ENCODE measurements around the gene CNR2.
"Not testable (repeated sequence)": the region's sequence is repeated elsewhere in the genome, so short reads cannot be mapped to it uniquely, and the experiment has no call there.

CNR2 gene

GRCh38 chr1:23913212-23913880 lies at the start of gene CNR2:
Gene CNR2, minus strand, starts transcription at chr1:23913362. Its CDS starts 37,745 bp downstream, at chr1:23875617.
- DNase-seq (ENCODE audit: low read depth, low spot score): no peak

GRCh38 chr1:23960291-23961020 lies 47.3 kb upstream of the CNR2 start:
- DNase-seq (ENCODE audit: low read depth, low spot score): no peak

GRCh38 chr1:23959461-23960290 lies 46.5 kb upstream of the CNR2 start, which contains the start of gene PNRC2:
Gene PNRC2, plus strand, starts transcription at chr1:23959828. Its CDS starts 1,630 bp downstream, at chr1:23961458.
- peak; percentile 76 for DNase-seq (ENCODE audit: low read depth, low spot score)

- DNase-seq (ENCODE audit: low read depth, low spot score): peak; percentile 50
Observed at GRCh38 chr1:23958810-23959460, 45.8 kb upstream of the CNR2 start.

GRCh38 chr1:23958040-23958809 lies 45.1 kb upstream of the CNR2 start:
- not testable (repeated sequence) for DNase-seq (ENCODE audit: low read depth, low spot score)

- DNase-seq (ENCODE audit: low read depth, low spot score): no peak
Observed at GRCh38 chr1:23957096-23957495, 43.9 kb upstream of the CNR2 start.

- DNase-seq (ENCODE audit: low read depth, low spot score): no peak
Observed at GRCh38 chr1:23953020-23953419, 39.9 kb upstream of the CNR2 start.

GRCh38 chr1:23947366-23947765 lies 34.2 kb upstream of the CNR2 start:
- no peak for DNase-seq (ENCODE audit: low read depth, low spot score)

- peak; percentile 61 for DNase-seq (ENCODE audit: low read depth, low spot score)
Observed at GRCh38 chr1:23936481-23937176, 23.5 kb upstream of the CNR2 start.

GRCh38 chr1:23931491-23931880 lies 18.3 kb upstream of the CNR2 start:
- no peak for DNase-seq (ENCODE audit: low read depth, low spot score)

- no peak for DNase-seq (ENCODE audit: low read depth, low spot score)
Observed at GRCh38 chr1:23930861-23931490, 17.8 kb upstream of the CNR2 start.

GRCh38 chr1:23930270-23930669 lies 17.1 kb upstream of the CNR2 start:
- no peak for DNase-seq (ENCODE audit: low read depth, low spot score)

- no peak for DNase-seq (ENCODE audit: low read depth, low spot score)
Observed at GRCh38 chr1:23928789-23929188, 15.6 kb upstream of the CNR2 start.

GRCh38 chr1:23927097-23927496 lies 13.9 kb upstream of the CNR2 start:
- DNase-seq (ENCODE audit: low read depth, low spot score): no peak

GRCh38 chr1:23925279-23925678 lies 12.1 kb upstream of the CNR2 start:
- DNase-seq (ENCODE audit: low read depth, low spot score): no peak

GRCh38 chr1:23924601-23925000 lies 11.4 kb upstream of the CNR2 start:
- DNase-seq (ENCODE audit: low read depth, low spot score): no peak

GRCh38 chr1:23923592-23924499 lies 10.7 kb upstream of the CNR2 start:
- DNase-seq (ENCODE audit: low read depth, low spot score): no peak

GRCh38 chr1:23922321-23922943 lies 9.3 kb upstream of the CNR2 start:
- DNase-seq (ENCODE audit: low read depth, low spot score): no peak

Measured in iPS DF 19.7 (cell line).